SK-N-SH treated with all-trans-retinoic acid at 6 μM for 48 hours (cell line): ENCODE results near the gene SMIM9.
"Not testable (repeated sequence)": the region's sequence is repeated elsewhere in the genome, so short reads cannot be mapped to it uniquely, and the experiment has no call there.

Experiments used
- ATAC-seq: fragments of 200-7000 bp; cut with Tn5 transposase; 3 replicates; pipeline ENCODE4 v1.9.1; 2020; ENCODE audit warnings: mild to moderate bottlenecking, moderate library complexity
- ARNTL ChIP-seq: fragments of 450-650 bp; formaldehyde crosslinking; IDR thresholded peaks from 2 replicates; pipeline ENCODE4 v1.5.0; 2020; ENCODE audit warnings: low read depth, mild to moderate bottlenecking, moderate library complexity, borderline replicate concordance
- BACH2 ChIP-seq: fragments of 250-450 bp; sonication (Bioruptor Pico); IDR thresholded peaks from 2 replicates; pipeline ENCODE4 v1.9.0; 2021; ENCODE audit warnings: mild to moderate bottlenecking, borderline replicate concordance
- CREB5 ChIP-seq: fragments of 250-450 bp; sonication (Bioruptor Pico); IDR thresholded peaks from 2 replicates; pipeline ENCODE4 v1.5.1; 2020; ENCODE audit warnings: low read depth, mild to moderate bottlenecking, moderate library complexity
- CSDC2 ChIP-seq: fragments of 250-450 bp; sonication (Bioruptor Pico); IDR thresholded peaks from 2 replicates; pipeline ENCODE4 v1.5.0; 2020; ENCODE audit warnings: mild to moderate bottlenecking, moderate library complexity
- CSRNP3 ChIP-seq: fragments of 250-450 bp; sonication (Bioruptor Pico); IDR thresholded peaks from 2 replicates; pipeline ENCODE4 v1.5.1; 2021; ENCODE audit warnings: mild to moderate bottlenecking, moderate library complexity
- ESRRG ChIP-seq: fragments of 250-450 bp; sonication (Bioruptor Pico); IDR thresholded peaks from 2 replicates; pipeline ENCODE4 v1.6.1; 2021; ENCODE audit warnings: mild to moderate bottlenecking
- GLIS3 ChIP-seq: fragments of 250-450 bp; sonication (Bioruptor Pico); IDR thresholded peaks from 2 replicates; pipeline ENCODE4 v1.5.0; 2020; ENCODE audit warnings: mild to moderate bottlenecking, moderate library complexity
- ISL1 ChIP-seq: fragments of 250-450 bp; sonication (Bioruptor Pico); IDR thresholded peaks from 2 replicates; pipeline ENCODE4 v2.1.2; 2022; ENCODE audit warnings: mild to moderate bottlenecking, moderate library complexity
- OSR1 ChIP-seq: fragments of 250-450 bp; sonication (Bioruptor Pico); IDR thresholded peaks from 2 replicates; pipeline ENCODE4 v1.8.0; 2022; ENCODE audit warnings: moderate library complexity, mild to moderate bottlenecking, inconsistent platforms
- PATZ1 ChIP-seq: fragments of 250-450 bp; sonication (Bioruptor Pico); IDR thresholded peaks from 2 replicates; pipeline ENCODE4 v1.8.0; 2020; ENCODE audit warnings: mild to moderate bottlenecking, moderate library complexity, borderline replicate concordance
- POU6F1 ChIP-seq: fragments of 250-450 bp; sonication (Bioruptor Pico); IDR thresholded peaks from 2 replicates; pipeline ENCODE4 v1.8.0; 2021; ENCODE audit warnings: low read depth, mild to moderate bottlenecking, moderate library complexity, borderline replicate concordance
- PPARA ChIP-seq: fragments of 250-450 bp; sonication (Bioruptor Pico); IDR thresholded peaks from 2 replicates; pipeline ENCODE4 v1.5.0; 2020; ENCODE audit warnings: mild to moderate bottlenecking, borderline replicate concordance
- RARB ChIP-seq: fragments of 250-450 bp; sonication (Bioruptor Pico); IDR thresholded peaks from 2 replicates; pipeline ENCODE4 v1.8.0; 2021; ENCODE audit warnings: mild to moderate bottlenecking, moderate library complexity
- TCF4 ChIP-seq: fragments of 250-450 bp; sonication (Bioruptor Pico); IDR thresholded peaks from 2 replicates; pipeline ENCODE4 v1.8.0; 2021; ENCODE audit warnings: mild to moderate bottlenecking, moderate library complexity, borderline replicate concordance
- TOX ChIP-seq: fragments of 250-450 bp; sonication (Bioruptor Pico); IDR thresholded peaks from 2 replicates; pipeline ENCODE4 v1.8.0; 2021; ENCODE audit warnings: mild to moderate bottlenecking, moderate library complexity, borderline replicate concordance
- TSHZ2 ChIP-seq: fragments of 250-450 bp; sonication (Bioruptor Pico); IDR thresholded peaks from 2 replicates; pipeline ENCODE4 v1.5.0; 2020; ENCODE audit warnings: mild to moderate bottlenecking, moderate library complexity
- ZC3H10 ChIP-seq: fragments of 250-450 bp; sonication (Bioruptor Pico); IDR thresholded peaks from 2 replicates; pipeline ENCODE4 v1.5.1; 2021; ENCODE audit warnings: mild to moderate bottlenecking, moderate library complexity
- ZFP3 ChIP-seq: fragments of 250-450 bp; sonication (Bioruptor Pico); IDR thresholded peaks from 2 replicates; pipeline ENCODE4 v1.5.0; 2020; ENCODE audit warnings: mild to moderate bottlenecking, moderate library complexity
- ZFP30 ChIP-seq: fragments of 450-650 bp; formaldehyde crosslinking; IDR thresholded peaks from 2 replicates; pipeline ENCODE4 v1.5.0; 2022; ENCODE audit warnings: mild to moderate bottlenecking, moderate library complexity
- ZNF565 ChIP-seq: fragments of 450-650 bp; formaldehyde crosslinking; conservative IDR thresholded peaks from 2 replicates; pipeline ENCODE4 v1.5.0; 2020; ENCODE audit warnings: low read depth, mild to moderate bottlenecking, moderate library complexity
- ZNF8 ChIP-seq: fragments of 450-650 bp; formaldehyde crosslinking; IDR thresholded peaks from 2 replicates; pipeline ENCODE4 v1.5.0; 2020; ENCODE audit warnings: mild to moderate bottlenecking, moderate library complexity

SMIM9 gene

GRCh38 chrX:154834562-154834961, at the start of gene SMIM9:
TSS of gene SMIM9 (minus strand) at chrX:154834662. CDS start at chrX:154830856, 3,806 bp downstream.
- no peak for ATAC-seq
- TF ChIP-seq GLIS3 (CRISPR knock-in tag) (no peak), ARNTL (CRISPR knock-in tag) (no peak), CSRNP3 (CRISPR knock-in tag) (no peak), TCF4 (no peak), ISL1 (CRISPR knock-in tag) (no peak), ZNF565 (CRISPR knock-in tag) (no peak), TOX (CRISPR knock-in tag) (no peak), OSR1 (CRISPR knock-in tag) (no peak), CREB5 (CRISPR knock-in tag) (no peak), ZC3H10 (CRISPR knock-in tag) (no peak), BACH2 (no peak), ZFP3 (CRISPR knock-in tag) (no peak), TSHZ2 (CRISPR knock-in tag) (no peak), ZNF8 (CRISPR knock-in tag) (no peak), ESRRG (CRISPR knock-in tag) (no peak), RARB (CRISPR knock-in tag) (no peak), ZFP30 (CRISPR knock-in tag) (no peak), POU6F1 (CRISPR knock-in tag) (no peak), PPARA (CRISPR knock-in tag) (no peak), PATZ1 (CRISPR knock-in tag) (no peak)

- not testable (repeated sequence) for ATAC-seq
Measured at GRCh38 chrX:154884069-154884468, 49.6 kb upstream of the SMIM9 start.

- ATAC-seq, result no peak
- TF ChIP-seq BACH2 (no peak), CREB5 (CRISPR knock-in tag) (no peak), ZFP3 (CRISPR knock-in tag) (no peak), CSDC2 (CRISPR knock-in tag) (no peak), ESRRG (CRISPR knock-in tag) (no peak), PPARA (CRISPR knock-in tag) (no peak), RARB (CRISPR knock-in tag) (no peak), TCF4 (no peak)
Measured at GRCh38 chrX:154873329-154873728, 38.9 kb upstream of the SMIM9 start.

GRCh38 chrX:154868522-154868921, 34.1 kb upstream of the SMIM9 start:
- not testable (repeated sequence) for ATAC-seq
